Colon (tissue), 2 donors: Measurements from ENCODE around the gene ARSB.
"Not testable (repeated sequence)": the region's sequence is repeated elsewhere in the genome, so short reads cannot be mapped to it uniquely, and the experiment has no call there.

Experiments used
- FAIRE-seq: peaks from 2 replicates; lab custom pipeline; 2012; peaks lifted over from hg19 to GRCh38; lab: Jason Lieb, UNC
- donor health status: control.
- donor health status: control.

ARSB gene

GRCh38 chr5:78896132-78896531 lies 89.0 kb downstream of the ARSB start:
- FAIRE-seq = no peak

- FAIRE-seq = no peak
Measured at GRCh38 chr5:78895616-78896015, 89.5 kb downstream of the ARSB start.

GRCh38 chr5:78893940-78894677 lies 91.0 kb downstream of the ARSB start:
- FAIRE-seq = no peak

GRCh38 chr5:78890667-78891379 lies 94.3 kb downstream of the ARSB start:
- FAIRE-seq = no peak

GRCh38 chr5:78889369-78890140 lies 95.6 kb downstream of the ARSB start:
- no peak for FAIRE-seq

DNA sequence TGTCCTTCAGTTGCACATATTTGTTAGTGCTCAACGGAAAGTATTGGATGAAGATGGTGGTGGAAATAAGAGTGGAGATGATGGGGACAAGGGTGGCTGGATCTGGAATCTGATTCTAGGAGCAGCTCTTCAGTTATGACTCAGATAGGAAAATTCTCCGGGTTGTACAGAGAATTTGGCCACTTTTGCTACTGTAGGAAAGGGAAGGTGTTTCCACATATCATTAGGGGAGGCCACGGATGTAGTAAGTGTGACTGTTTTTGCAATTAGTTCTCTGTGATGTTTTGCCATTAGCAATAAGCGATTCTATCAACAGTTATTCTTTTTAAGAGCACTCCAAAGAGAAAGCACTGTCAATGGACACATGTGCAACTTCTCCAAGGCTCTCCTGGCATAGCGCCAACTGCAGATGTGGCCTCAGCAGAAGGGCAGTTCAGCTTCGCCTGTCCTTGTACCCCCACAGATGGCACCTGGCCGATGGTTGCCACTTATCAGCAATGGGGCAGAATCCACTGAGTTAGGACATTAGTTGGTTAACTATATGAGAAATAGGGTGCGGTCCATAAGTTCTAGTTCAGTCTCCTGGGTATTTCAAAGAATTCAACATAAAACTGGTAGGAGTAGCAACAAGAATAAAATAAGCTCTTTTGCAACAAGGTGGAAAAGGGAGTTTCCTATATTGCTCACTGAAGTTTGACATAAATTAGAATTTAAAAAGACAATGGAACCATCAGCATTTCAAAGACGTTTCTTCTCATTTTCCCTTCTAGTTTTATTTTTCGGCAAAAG lies 96.3 kb downstream of the ARSB start:
- no peak for FAIRE-seq

- no peak for FAIRE-seq
Measured at GRCh38 chr5:78887384-78888118, 97.6 kb downstream of the ARSB start.

DNA sequence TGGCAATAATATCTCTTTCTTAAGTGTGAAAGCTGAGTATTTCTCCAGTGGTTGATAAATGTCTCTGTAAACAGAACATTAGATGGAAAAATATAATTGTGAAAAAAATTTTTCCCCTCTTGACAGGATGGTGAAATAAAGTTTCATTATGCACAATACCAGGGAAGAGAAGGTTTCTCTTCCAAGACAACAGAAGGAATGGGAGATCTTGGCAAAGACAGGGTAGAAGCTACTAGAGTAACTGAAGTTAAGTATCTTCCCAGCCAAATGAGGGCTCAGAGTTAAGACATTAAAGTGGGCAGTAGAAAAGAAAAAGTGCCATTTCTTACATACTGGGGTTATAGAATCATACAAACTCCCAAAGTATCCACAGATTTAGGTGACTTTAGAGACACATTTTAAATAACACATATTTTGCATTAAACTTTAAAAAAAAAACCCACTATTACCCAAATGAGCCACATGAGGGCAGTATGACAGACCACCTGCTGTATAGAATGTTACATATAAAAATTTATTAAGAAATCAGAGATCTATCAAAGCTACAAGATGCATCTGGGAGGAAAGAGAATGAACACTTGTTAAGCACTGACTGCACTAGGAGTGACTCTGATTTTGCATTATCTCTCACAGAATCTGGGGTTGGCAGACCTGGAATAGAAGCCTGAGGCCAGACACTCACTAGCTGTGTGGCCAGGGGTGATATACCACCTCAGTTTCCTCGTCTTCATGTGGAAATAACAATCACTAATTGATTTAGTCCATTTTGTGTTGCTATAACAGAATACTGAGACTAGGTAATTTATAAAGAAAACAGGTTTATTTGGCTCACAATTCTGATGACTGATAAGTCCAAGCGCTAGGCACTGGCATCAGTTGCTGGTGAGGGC lies 98.5 kb downstream of the ARSB start:
- FAIRE-seq = no peak

DNA sequence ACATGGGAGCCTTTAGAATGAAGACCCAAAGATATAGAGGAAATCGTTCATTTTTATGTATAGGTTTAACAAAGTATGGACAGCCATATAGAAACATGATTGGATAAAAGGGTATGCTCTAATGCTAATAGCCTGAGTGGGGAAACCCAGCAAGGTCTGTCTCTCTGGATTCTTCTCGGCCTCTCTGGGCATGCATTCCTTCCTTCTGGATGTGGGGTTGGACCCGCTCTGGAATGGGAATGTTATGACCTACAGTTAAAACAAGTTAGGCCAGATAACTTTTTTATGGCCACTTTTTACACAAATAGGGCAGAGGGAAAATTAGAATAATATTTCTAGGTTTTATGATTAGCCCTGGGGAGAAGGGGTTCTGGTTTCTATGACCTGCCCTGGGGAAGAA lies 103.2 kb downstream of the ARSB start:
- no peak for FAIRE-seq

DNA sequence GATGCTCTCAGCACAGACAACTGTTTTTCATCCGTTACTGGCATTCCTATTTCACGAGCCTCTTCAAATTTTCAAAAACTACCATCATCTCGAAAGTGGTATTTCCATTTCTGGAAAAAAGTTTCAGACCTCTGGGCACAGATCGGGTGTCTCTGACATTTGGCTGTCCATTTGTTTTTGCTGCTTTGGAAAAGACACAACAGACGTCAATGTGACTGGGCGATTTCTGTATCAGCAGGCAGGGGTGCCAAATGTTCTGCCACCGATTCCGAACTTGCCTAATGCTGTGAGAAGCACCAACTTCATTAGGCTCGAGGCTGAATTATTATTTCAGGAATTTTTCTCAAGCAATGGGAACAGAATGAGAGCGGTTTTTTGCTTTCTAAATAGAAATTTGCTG lies 105.6 kb downstream of the ARSB start:
- FAIRE-seq = no peak

- not testable (repeated sequence) for FAIRE-seq
Measured at GRCh38 chr5:78866076-78866475, 119.0 kb downstream of the ARSB start.

DNA sequence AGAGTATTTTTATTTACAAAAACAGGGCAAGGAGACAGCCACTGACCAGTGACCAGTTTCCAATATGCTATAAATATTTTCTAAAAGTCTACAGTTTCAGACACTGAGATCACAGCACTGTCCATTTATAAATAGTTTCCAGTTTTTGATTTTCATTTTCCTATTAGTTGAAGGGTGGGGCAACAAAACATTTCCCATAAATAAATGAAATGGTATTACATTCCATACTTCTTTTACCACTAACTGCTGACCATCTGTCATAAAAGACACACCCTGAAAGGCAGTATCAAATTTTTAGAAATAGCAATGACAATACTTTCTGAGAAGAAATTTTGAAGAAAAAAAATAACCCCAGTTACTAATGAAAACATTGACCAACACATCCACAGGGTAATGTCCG lies 126.7 kb downstream of the ARSB start:
- no peak for FAIRE-seq

GRCh38 chr5:78855026-78855425 lies 130.1 kb downstream of the ARSB start:
- FAIRE-seq = no peak

DNA sequence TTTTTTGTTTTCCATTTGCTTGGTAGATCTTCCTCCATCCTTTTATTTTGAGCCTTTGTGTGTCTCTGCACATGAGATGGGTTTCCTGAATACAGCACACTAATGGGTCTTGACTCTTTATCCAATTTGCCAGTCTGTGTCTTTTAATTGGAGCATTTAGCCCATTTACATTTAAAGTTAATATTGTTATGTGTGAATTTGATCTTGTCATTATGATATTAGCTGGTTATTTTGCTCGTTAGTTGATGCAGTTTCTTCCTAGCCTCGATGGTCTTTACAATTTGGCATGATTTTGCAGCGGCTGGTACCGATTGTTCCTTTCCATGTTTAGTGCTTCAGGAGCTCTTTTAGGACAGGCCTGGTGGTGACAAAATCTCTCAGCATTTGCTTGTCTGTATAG lies 133.2 kb downstream of the ARSB start:
- not testable (repeated sequence) for FAIRE-seq

- no peak for FAIRE-seq
Measured at GRCh38 chr5:78845470-78845869, 139.6 kb downstream of the ARSB start.

GRCh38 chr5:78843436-78843835 lies 141.7 kb downstream of the ARSB start:
- no peak for FAIRE-seq

DNA sequence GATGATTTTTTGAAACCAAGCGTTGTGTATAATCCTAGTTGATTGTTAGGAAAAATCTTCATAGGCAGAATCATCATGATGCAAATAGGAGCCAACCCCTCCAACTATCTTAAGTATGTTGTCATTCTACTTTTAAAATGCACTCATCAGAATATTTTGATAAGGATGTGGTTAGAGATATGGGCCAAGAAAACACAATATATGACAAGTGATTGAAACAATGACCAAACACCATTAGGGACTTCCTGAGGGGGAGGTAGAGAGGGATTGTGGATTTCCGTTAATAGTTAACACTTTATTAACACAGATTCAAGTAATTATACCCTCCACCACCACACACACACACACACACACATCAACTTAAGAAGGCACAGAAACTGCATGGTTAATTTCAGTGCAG lies 143.3 kb downstream of the ARSB start:
- no peak for FAIRE-seq

DNA sequence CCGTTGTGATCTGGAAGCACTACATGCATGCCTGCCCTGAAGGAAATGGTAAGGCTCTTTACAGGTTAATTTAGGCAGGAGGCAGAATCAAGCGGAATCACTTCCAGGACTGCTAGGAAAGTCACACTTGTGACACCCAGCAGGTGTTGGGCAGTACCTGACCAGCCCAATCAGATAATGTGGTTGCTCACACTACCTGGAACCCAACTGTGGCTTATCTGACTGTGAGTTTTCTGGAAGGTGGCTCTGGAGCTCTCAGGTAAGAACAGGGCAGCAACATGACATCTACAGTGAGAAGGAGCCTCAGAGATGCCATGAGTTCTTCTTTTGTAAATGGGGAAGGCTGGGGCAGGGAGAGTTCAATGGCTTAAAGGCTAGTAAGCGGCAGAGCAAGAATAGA lies 146.4 kb downstream of the ARSB start:
- no peak for FAIRE-seq

- FAIRE-seq = no peak
Measured at GRCh38 chr5:78837836-78838235, 147.3 kb downstream of the ARSB start.

- no peak for FAIRE-seq
Measured at GRCh38 chr5:78835176-78835575, 149.9 kb downstream of the ARSB start.

DNA sequence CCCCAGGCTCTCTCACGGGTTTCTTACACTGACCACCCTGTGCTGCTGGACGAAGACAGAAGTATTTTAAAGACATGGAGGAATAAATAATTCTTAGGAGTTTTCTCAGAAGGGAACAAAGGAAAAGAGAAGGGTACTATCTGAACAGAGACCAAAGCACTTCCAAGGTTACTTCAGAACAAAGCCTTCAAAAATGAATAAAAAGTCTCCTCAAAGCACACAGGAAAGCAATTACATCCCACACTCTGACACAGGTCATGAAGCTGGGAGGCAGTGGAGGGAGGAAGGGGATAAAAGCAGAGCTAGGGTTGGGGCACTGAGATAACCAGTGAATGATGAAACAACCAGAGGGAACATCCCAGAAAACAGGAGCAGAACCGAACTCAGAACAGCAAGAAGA lies 151.8 kb downstream of the ARSB start:
- no peak for FAIRE-seq
